ENCODE data around the gene PCDHB16. TPM values are rescaled to one million over a fixed set of nuclear protein-coding genes. Genes with fewer than 3 reads are reported as not detected.
"Not testable (repeated sequence)": the region's sequence is repeated elsewhere in the genome, so short reads cannot be mapped to it uniquely, and the experiment has no call there.

Gene PCDHB16
- 0.14 TPM for total RNA-seq
- polyA plus RNA-seq, result 0.27 TPM
- long read RNA-seq, donor 1, result 0 reads
- long read RNA-seq, donor 2, result 0 reads
- long read RNA-seq, donor 3, result 0 reads
- long read RNA-seq, donor 4, result 0 reads
- long read RNA-seq, donor 5, result 0 reads
- long read RNA-seq, donor 6, full-length matches to known transcripts, result 2 of 2 reads
- long read RNA-seq, donor 6, partial matches to known transcripts, result 0 of 2 reads
- long read RNA-seq, donor 6, other reads (novel, unspliced or antisense), result 0 of 2 reads
- long read RNA-seq, donor 7, result 0 reads
- long read RNA-seq, donor 8, result 0 reads
- long read RNA-seq, donor 9, result 0 reads
- long read RNA-seq, donor 10, full-length matches to known transcripts, result 2 of 2 reads
- long read RNA-seq, donor 10, partial matches to known transcripts, result 0 of 2 reads
- long read RNA-seq, donor 10, other reads (novel, unspliced or antisense), result 0 of 2 reads

DNA sequence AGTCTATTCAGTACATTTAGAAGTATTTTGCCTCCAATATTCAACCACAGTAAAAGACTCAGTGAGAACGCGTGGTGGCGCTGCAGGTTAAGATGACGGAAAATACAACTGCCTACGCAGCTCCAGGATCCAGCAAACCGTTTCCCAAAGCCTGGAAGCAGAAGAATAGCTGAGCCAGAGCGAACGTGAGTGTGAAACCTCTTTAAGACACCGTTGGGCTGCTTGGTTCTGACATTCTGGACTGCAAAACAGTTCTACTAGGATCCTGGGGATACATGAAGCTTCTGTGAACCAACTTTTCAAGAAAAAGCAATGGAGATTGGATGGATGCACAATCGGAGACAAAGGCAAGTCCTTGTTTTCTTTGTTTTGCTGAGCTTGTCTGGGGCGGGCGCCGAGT is at the start of gene PCDHB16:
TSS of gene PCDHB16 (plus strand) at position 140 of the 400 bp plus-strand sequence. CDS start at position 313, 173 bp downstream.
- Histone ChIP-seq H3K27me3 (ENCODE audit: control insufficient read depth in 2 of 2, insufficient read depth in 1 of 2, low read length in 1 of 2) (peaks cover 0 to 37% of the 10 kb centered on the region in 2 donors), H3K4me3 (ENCODE audit: low read length in 2 of 2) (no peak within 1 kb of the TSS), H3K27ac (ENCODE audit: low read depth in 1 of 2, low read length in 1 of 2) (no peak within 1 kb of the TSS), H3K36me3 (ENCODE audit: control insufficient read depth in 2 of 2, insufficient read depth in 2 of 2, low read length in 1 of 2) (no peaks in the 10 kb centered on the region), H3K4me1 (ENCODE audit: control insufficient read depth in 2 of 2, insufficient read depth in 2 of 2, low read length in 2 of 2) (no peaks in the 10 kb centered on the region), H3K9me3 (ENCODE audit: control insufficient read depth in 2 of 2, insufficient read depth in 1 of 2, low read length in 1 of 2) (peaks cover 2 to 8% of the 10 kb centered on the region in 2 donors)
- 23% methylated on average over 13 of the region's 13 CpGs for WGBS
- no peak for DNase-seq (ENCODE audit: low read depth in 6 of 9, low spot score in 9 of 9)

DNA sequence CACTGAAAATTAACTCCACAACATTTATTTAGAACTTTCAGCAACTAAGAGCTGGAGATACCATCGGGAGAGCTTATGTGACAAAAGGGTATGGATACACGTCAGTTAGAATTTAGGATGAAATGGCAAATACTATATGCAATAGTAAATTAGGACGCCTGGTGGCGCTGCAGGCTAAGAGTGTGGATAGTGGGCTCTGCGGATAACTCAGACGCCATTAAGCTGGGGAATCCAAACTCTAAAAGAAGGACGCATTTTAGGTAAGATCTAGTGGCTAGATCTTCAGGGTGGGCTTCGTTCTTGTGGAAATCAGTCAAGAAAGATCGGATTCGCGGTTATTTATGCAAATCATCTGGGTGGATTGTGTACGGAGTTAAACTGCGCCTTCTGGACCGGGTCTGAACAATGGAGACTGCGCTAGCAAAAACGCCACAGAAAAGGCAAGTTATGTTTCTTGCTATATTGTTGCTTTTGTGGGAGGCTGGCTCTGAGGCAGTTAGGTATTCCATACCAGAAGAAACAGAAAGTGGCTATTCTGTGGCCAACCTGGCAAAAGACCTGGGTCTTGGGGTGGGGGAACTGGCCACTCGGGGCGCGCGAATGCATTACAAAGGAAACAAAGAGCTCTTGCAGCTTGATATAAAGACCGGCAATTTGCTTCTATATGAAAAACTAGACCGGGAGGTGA is 47.0 kb upstream of the PCDHB16 start, which contains the start of gene PCDHB5:
TSS of gene PCDHB5 (plus strand) at position 177 of the 688 bp plus-strand sequence. CDS start at position 406, 229 bp downstream.
- H3K4me1 ChIP-seq (ENCODE audit: control insufficient read depth in 2 of 2, insufficient read depth in 2 of 2, low read length in 2 of 2), result no peaks in the 10 kb centered on the region
- 25% methylated on average over 22 of the region's 22 CpGs for WGBS
- H3K4me3 ChIP-seq (ENCODE audit: low read length in 2 of 2), result no peak within 1 kb of the TSS
- H3K9me3 ChIP-seq (ENCODE audit: control insufficient read depth in 2 of 2, insufficient read depth in 1 of 2, low read length in 1 of 2), result peaks cover 2 to 13% of the 10 kb centered on the region in 2 donors
- H3K27me3 ChIP-seq (ENCODE audit: control insufficient read depth in 2 of 2, insufficient read depth in 1 of 2, low read length in 1 of 2), result peaks cover 0 to 20% of the 10 kb centered on the region in 2 donors
- no peaks in the 10 kb centered on the region for H3K36me3 ChIP-seq (ENCODE audit: control insufficient read depth in 2 of 2, insufficient read depth in 2 of 2, low read length in 1 of 2)
- DNase-seq (ENCODE audit: low read depth in 6 of 9, low spot score in 9 of 9), result no peak
- no peak within 1 kb of the TSS for H3K27ac ChIP-seq (ENCODE audit: low read depth in 1 of 2, low read length in 1 of 2)

DNA sequence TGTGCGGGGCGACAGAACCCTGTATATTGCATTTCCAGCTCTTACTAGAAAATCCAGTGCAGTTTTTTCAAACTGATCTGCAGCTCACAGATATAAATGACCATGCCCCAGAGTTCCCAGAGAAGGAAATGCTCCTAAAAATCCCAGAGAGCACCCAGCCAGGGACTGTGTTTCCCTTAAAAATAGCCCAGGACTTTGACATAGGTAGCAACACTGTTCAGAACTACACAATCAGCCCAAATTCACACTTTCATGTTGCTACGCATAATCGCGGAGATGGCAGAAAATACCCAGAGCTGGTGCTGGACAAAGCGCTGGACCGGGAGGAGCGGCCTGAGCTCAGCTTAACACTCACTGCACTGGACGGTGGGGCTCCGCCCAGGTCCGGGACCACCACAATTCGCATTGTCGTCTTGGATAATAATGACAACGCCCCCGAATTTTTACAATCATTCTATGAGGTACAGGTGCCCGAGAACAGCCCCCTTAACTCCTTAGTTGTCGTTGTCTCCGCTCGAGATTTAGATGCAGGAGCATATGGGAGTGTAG is 46.4 kb upstream of the PCDHB16 start:
- Histone ChIP-seq H3K9me3 (ENCODE audit: control insufficient read depth in 2 of 2, insufficient read depth in 1 of 2, low read length in 1 of 2) (peaks cover 2 to 13% of the 10 kb centered on the region in 2 donors), H3K27me3 (ENCODE audit: control insufficient read depth in 2 of 2, insufficient read depth in 1 of 2, low read length in 1 of 2) (peaks cover 0 to 20% of the 10 kb centered on the region in 2 donors), H3K4me3 (ENCODE audit: low read length in 2 of 2) (no peak overlapping the region), H3K27ac (ENCODE audit: low read depth in 1 of 2, low read length in 1 of 2) (no peak overlapping the region), H3K4me1 (ENCODE audit: control insufficient read depth in 2 of 2, insufficient read depth in 2 of 2, low read length in 2 of 2) (no peaks in the 10 kb centered on the region), H3K36me3 (ENCODE audit: control insufficient read depth in 2 of 2, insufficient read depth in 2 of 2, low read length in 1 of 2) (no peaks in the 10 kb centered on the region)
- no peak for DNase-seq (ENCODE audit: low read depth in 6 of 9, low spot score in 9 of 9)
- 54% methylated on average over 19 of the region's 19 CpGs for WGBS

DNA sequence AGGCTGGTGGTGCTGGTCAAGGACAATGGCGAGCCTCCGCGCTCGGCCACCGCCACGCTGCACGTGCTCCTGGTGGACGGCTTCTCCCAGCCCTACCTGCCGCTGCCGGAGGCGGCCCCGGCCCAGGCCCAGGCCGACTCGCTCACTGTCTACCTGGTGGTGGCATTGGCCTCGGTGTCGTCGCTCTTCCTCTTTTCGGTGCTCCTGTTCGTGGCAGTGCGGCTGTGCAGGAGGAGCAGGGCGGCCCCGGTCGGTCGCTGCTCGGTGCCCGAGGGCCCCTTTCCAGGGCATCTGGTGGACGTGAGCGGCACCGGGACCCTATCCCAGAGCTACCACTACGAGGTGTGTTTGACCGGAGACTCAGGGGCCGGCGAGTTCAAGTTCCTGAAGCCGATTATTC is 44.8 kb upstream of the PCDHB16 start:
- not testable (repeated sequence) for DNase-seq (ENCODE audit: low read depth in 6 of 9, low spot score in 9 of 9); H3K4me1 ChIP-seq (ENCODE audit: control insufficient read depth in 2 of 2, insufficient read depth in 2 of 2, low read length in 2 of 2); H3K4me3 ChIP-seq (ENCODE audit: low read length in 2 of 2); H3K27ac ChIP-seq (ENCODE audit: low read depth in 1 of 2, low read length in 1 of 2); H3K36me3 ChIP-seq (ENCODE audit: control insufficient read depth in 2 of 2, insufficient read depth in 2 of 2, low read length in 1 of 2)
- Histone ChIP-seq H3K9me3 (ENCODE audit: control insufficient read depth in 2 of 2, insufficient read depth in 1 of 2, low read length in 1 of 2) (peaks cover 2 to 13% of the 10 kb centered on the region in 2 donors), H3K27me3 (ENCODE audit: control insufficient read depth in 2 of 2, insufficient read depth in 1 of 2, low read length in 1 of 2) (peaks cover 0 to 20% of the 10 kb centered on the region in 2 donors)
- WGBS, result 55% methylated on average over 33 of the region's 34 CpGs

DNA sequence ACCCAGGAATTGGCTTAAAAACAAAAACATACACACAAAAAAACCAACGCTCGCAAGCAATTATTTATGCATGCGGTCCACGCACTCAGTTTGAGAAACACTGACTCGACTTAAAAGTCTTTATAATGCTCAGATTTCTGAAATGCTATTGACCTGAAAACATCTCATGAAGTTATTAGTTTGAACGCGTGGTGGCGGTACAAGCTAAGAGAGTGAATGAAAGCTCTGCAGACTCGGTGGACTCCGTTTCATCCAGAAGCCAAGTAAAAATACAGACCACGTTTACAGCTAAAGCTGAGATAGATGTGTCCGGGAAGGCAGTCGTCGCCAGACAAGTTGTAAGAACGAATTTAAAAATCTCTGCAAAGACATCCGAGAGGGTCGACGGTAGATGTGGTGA is 32.4 kb upstream of the PCDHB16 start, which contains the start of gene PCDHB6:
TSS of gene PCDHB6 (plus strand) at position 246 of the 400 bp plus-strand sequence. CDS start 201 bp downstream, outside the sequence.
- Histone ChIP-seq H3K9me3 (ENCODE audit: control insufficient read depth in 2 of 2, insufficient read depth in 1 of 2, low read length in 1 of 2) (peaks cover 0 to 2% of the 10 kb centered on the region in 2 donors), H3K36me3 (ENCODE audit: control insufficient read depth in 2 of 2, insufficient read depth in 2 of 2, low read length in 1 of 2) (no peaks in the 10 kb centered on the region), H3K27me3 (ENCODE audit: control insufficient read depth in 2 of 2, insufficient read depth in 1 of 2, low read length in 1 of 2) (peaks cover 0 to 16% of the 10 kb centered on the region in 2 donors), H3K4me3 (ENCODE audit: low read length in 2 of 2) (no peak within 1 kb of the TSS), H3K27ac (ENCODE audit: low read depth in 1 of 2, low read length in 1 of 2) (no peak within 1 kb of the TSS), H3K4me1 (ENCODE audit: control insufficient read depth in 2 of 2, insufficient read depth in 2 of 2, low read length in 2 of 2) (no peaks in the 10 kb centered on the region)
- no peak for DNase-seq (ENCODE audit: low read depth in 6 of 9, low spot score in 9 of 9)
- 22% methylated on average over 18 of the region's 18 CpGs for WGBS

DNA sequence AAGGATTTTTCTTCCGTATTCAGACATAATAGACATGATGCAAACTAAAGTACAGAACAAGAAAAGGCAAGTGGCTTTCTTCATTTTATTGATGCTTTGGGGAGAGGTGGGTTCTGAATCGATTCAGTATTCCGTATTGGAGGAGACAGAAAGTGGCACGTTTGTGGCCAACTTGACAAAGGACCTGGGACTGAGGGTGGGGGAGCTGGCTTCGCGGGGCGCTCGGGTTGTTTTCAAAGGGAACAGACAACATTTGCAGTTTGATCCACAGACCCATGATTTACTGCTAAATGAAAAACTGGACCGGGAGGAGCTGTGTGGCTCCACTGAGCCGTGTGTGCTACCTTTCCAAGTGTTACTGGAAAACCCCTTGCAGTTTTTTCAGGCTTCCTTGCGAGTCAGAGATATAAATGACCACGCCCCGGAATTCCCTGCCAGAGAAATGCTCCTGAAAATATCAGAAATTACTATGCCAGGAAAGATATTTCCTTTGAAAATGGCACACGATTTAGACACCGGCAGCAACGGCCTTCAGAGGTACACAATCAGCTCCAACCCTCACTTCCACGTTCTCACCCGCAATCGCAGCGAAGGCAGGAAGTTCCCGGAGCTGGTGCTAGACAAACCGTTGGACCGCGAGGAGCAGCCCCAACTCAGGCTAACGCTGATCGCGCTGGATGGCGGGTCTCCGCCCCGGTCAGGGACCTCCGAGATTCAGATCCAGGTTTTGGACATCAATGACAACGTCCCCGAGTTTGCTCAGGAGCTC is 31.8 kb upstream of the PCDHB16 start:
- Histone ChIP-seq H3K36me3 (ENCODE audit: control insufficient read depth in 2 of 2, insufficient read depth in 2 of 2, low read length in 1 of 2) (no peaks in the 10 kb centered on the region), H3K4me1 (ENCODE audit: control insufficient read depth in 2 of 2, insufficient read depth in 2 of 2, low read length in 2 of 2) (no peaks in the 10 kb centered on the region), H3K9me3 (ENCODE audit: control insufficient read depth in 2 of 2, insufficient read depth in 1 of 2, low read length in 1 of 2) (peaks cover 0 to 2% of the 10 kb centered on the region in 2 donors), H3K27ac (ENCODE audit: low read depth in 1 of 2, low read length in 1 of 2) (no peak overlapping the region), H3K4me3 (ENCODE audit: low read length in 2 of 2) (no peak overlapping the region), H3K27me3 (ENCODE audit: control insufficient read depth in 2 of 2, insufficient read depth in 1 of 2, low read length in 1 of 2) (peaks cover 0 to 16% of the 10 kb centered on the region in 2 donors)
- WGBS, result 49% methylated on average over 33 of the region's 33 CpGs
- no peak for DNase-seq (ENCODE audit: low read depth in 6 of 9, low spot score in 9 of 9)

DNA sequence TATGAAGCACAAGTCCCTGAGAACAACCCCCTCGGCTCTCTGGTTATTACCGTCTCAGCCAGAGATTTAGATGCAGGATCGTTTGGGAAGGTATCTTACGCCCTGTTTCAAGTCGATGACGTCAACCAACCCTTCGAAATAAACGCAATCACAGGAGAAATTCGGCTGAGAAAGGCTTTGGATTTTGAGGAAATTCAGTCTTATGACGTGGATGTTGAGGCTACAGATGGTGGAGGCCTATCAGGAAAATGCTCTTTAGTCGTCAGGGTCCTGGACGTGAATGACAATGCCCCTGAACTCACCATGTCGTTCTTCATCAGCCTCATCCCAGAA is 31.2 kb upstream of the PCDHB16 start:
- WGBS, result 40% methylated on average over 13 of the region's 13 CpGs
- peaks cover 0 to 2% of the 10 kb centered on the region in 2 donors for H3K9me3 ChIP-seq (ENCODE audit: control insufficient read depth in 2 of 2, insufficient read depth in 1 of 2, low read length in 1 of 2)
- H3K4me3 ChIP-seq (ENCODE audit: low read length in 2 of 2), result no peak overlapping the region

DNA sequence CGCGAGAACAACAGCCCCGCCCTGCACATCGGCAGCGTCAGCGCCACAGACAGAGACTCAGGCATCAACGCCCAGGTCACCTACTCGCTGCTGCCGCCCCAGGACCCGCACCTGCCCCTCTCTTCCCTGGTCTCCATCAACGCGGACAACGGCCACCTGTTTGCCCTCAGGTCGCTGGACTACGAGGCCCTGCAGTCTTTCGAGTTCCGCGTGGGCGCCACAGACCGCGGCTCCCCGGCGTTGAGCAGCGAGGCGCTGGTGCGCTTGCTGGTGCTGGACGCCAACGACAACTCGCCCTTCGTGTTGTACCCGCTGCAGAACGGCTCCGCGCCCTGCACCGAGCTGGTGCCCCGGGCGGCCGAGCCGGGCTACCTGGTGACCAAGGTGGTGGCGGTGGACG is 30.6 kb upstream of the PCDHB16 start:
- H3K36me3 ChIP-seq (ENCODE audit: control insufficient read depth in 2 of 2, insufficient read depth in 2 of 2, low read length in 1 of 2); DNase-seq (ENCODE audit: low read depth in 6 of 9, low spot score in 9 of 9); H3K4me1 ChIP-seq (ENCODE audit: control insufficient read depth in 2 of 2, insufficient read depth in 2 of 2, low read length in 2 of 2); H3K9me3 ChIP-seq (ENCODE audit: control insufficient read depth in 2 of 2, insufficient read depth in 1 of 2, low read length in 1 of 2); H3K27ac ChIP-seq (ENCODE audit: low read depth in 1 of 2, low read length in 1 of 2); H3K4me3 ChIP-seq (ENCODE audit: low read length in 2 of 2): not testable (repeated sequence)
- H3K27me3 ChIP-seq (ENCODE audit: control insufficient read depth in 2 of 2, insufficient read depth in 1 of 2, low read length in 1 of 2), result peaks cover 0 to 24% of the 10 kb centered on the region in 2 donors
- 43% methylated on average over 39 of the region's 41 CpGs for WGBS

More for the DNA sequence above, 31.2 kb upstream of the PCDHB16 start:
- Histone ChIP-seq H3K27ac (ENCODE audit: low read depth in 1 of 2, low read length in 1 of 2) (no peak overlapping the region), H3K27me3 (ENCODE audit: control insufficient read depth in 2 of 2, insufficient read depth in 1 of 2, low read length in 1 of 2) (peaks cover 0 to 18% of the 10 kb centered on the region in 2 donors), H3K36me3 (ENCODE audit: control insufficient read depth in 2 of 2, insufficient read depth in 2 of 2, low read length in 1 of 2) (no peaks in the 10 kb centered on the region), H3K4me1 (ENCODE audit: control insufficient read depth in 2 of 2, insufficient read depth in 2 of 2, low read length in 2 of 2) (no peaks in the 10 kb centered on the region)
- no peak for DNase-seq (ENCODE audit: low read depth in 6 of 9, low spot score in 9 of 9)
